T-helper 17 cell (primary cell): Measurements from ENCODE around the gene VWCE. TPM values are rescaled to one million over a fixed set of nuclear protein-coding genes. Genes with fewer than 3 reads are reported as not detected.
"Not testable (repeated sequence)": the region's sequence is repeated elsewhere in the genome, so short reads cannot be mapped to it uniquely, and the experiment has no call there.

Experiments
- ATAC-seq: fragments of 150-1000 bp; cut with Tn5 transposase; 2 replicates; pipeline ENCODE4 v1.10.0; 2021; ENCODE audit warnings: mild to moderate bottlenecking, moderate library complexity
- DNase-seq, 3 donors: peaks; one replicate each; pipeline versions ENCODE4 v3.0.0 to v3.0.0-alpha.2; 2020 to 2021
- H3K9me3 ChIP-seq: one replicate; pipeline ENCODE4 v1.7.0; 2013; ENCODE audit warnings: low read length, mild to moderate bottlenecking; ENCODE audit not compliant: control insufficient read depth, poor library complexity, severe bottlenecking
- H3K27ac Mint-ChIP-seq: one replicate; pipeline ENCODE4 v1.8.0; 2022; ENCODE audit warnings: mild to moderate bottlenecking, moderate library complexity, mixed read lengths
- H3K27me3 Mint-ChIP-seq: one replicate; pipeline ENCODE4 v1.8.0; 2022; ENCODE audit warnings: mixed read lengths
- H3K36me3 Mint-ChIP-seq: one replicate; pipeline ENCODE4 v1.8.0; 2022; ENCODE audit warnings: low read depth, mixed read lengths
- H3K4me1 Mint-ChIP-seq: one replicate; pipeline ENCODE4 v1.8.0; 2022; ENCODE audit warnings: mild to moderate bottlenecking, mixed read lengths
- H3K4me3 Mint-ChIP-seq: one replicate; pipeline ENCODE4 v1.8.0; 2022; ENCODE audit warnings: mild to moderate bottlenecking, moderate library complexity, mixed read lengths
- total RNA-seq, 4 donors: library from RNA in 2 of 4; stranded (reverse) in 2 of 4; gene quantifications; one replicate each; pipeline ENCODE4 v1.2.3 and lab custom pipeline; 2022 to 2026

VWCE gene
- total RNA-seq, 2 donors from 2014 or later = 0.65 to 1.4 TPM

GRCh38 chr11:61222692-61223091 is 72.4 kb downstream of the VWCE start:
- ATAC-seq, H3K36me3 Mint-ChIP-seq, H3K4me3 Mint-ChIP-seq, H3K27ac Mint-ChIP-seq, H3K27me3 Mint-ChIP-seq, H3K9me3 ChIP-seq, DNase-seq, H3K4me1 Mint-ChIP-seq: not testable (repeated sequence)

GRCh38 chr11:61222047-61222446 is 73.1 kb downstream of the VWCE start, which contains the start of gene PGA4:
PGA4 (plus strand) TSS chr11:61222347; CDS start chr11:61222401, 54 bp downstream.
- DNase-seq, H3K27me3 Mint-ChIP-seq: not testable (repeated sequence)

GRCh38 chr11:61219016-61219415 is 76.1 kb downstream of the VWCE start:
- H3K27me3 Mint-ChIP-seq, H3K4me3 Mint-ChIP-seq, H3K36me3 Mint-ChIP-seq, H3K4me1 Mint-ChIP-seq, ATAC-seq, H3K27ac Mint-ChIP-seq, H3K9me3 ChIP-seq, DNase-seq: not testable (repeated sequence)

More at GRCh38 chr11:61222047-61222446, 73.1 kb downstream of the VWCE start, which contains the start of gene PGA4:
- H3K36me3 Mint-ChIP-seq, ATAC-seq, H3K27ac Mint-ChIP-seq, H3K4me3 Mint-ChIP-seq, H3K9me3 ChIP-seq, H3K4me1 Mint-ChIP-seq: not testable (repeated sequence)

- DNase-seq, H3K9me3 ChIP-seq, ATAC-seq, H3K27ac Mint-ChIP-seq, H3K4me1 Mint-ChIP-seq, H3K4me3 Mint-ChIP-seq, H3K27me3 Mint-ChIP-seq, H3K36me3 Mint-ChIP-seq: not testable (repeated sequence)
These were observed 76.8 kb downstream of the VWCE start for GRCh38 chr11:61218306-61218705.

GRCh38 chr11:61213711-61214324 is 81.3 kb downstream of the VWCE start:
- H3K4me1 Mint-ChIP-seq, H3K27me3 Mint-ChIP-seq, DNase-seq, H3K4me3 Mint-ChIP-seq, H3K36me3 Mint-ChIP-seq, H3K27ac Mint-ChIP-seq, ATAC-seq, H3K9me3 ChIP-seq: not testable (repeated sequence)

- H3K4me3 Mint-ChIP-seq, H3K27me3 Mint-ChIP-seq, ATAC-seq, DNase-seq, H3K36me3 Mint-ChIP-seq, H3K4me1 Mint-ChIP-seq, H3K9me3 ChIP-seq, H3K27ac Mint-ChIP-seq: not testable (repeated sequence)
These were observed 82.9 kb downstream of the VWCE start for GRCh38 chr11:61212202-61212601.

- not testable (repeated sequence) for ATAC-seq, H3K36me3 Mint-ChIP-seq, H3K27me3 Mint-ChIP-seq, H3K9me3 ChIP-seq, H3K4me1 Mint-ChIP-seq, H3K27ac Mint-ChIP-seq, DNase-seq, H3K4me3 Mint-ChIP-seq
These were observed 83.7 kb downstream of the VWCE start for GRCh38 chr11:61211327-61211952.

GRCh38 chr11:61210629-61211028 is 84.5 kb downstream of the VWCE start:
- H3K27me3 Mint-ChIP-seq, ATAC-seq: not testable (repeated sequence)

More at GRCh38 chr11:61210629-61211028, 84.5 kb downstream of the VWCE start:
- not testable (repeated sequence) for H3K4me3 Mint-ChIP-seq, H3K9me3 ChIP-seq, H3K4me1 Mint-ChIP-seq, DNase-seq, H3K27ac Mint-ChIP-seq, H3K36me3 Mint-ChIP-seq

Other genes starting within 250 kb of the VWCE start
- gene CD5, start 192.8 kb downstream of the VWCE start, total RNA-seq = 100 to 1,000 TPM; 310 to 362 TPM
- gene VPS37C, start 133.9 kb downstream of the VWCE start, total RNA-seq = 1 to 10 TPM; 3.5 to 5.6 TPM
- not detected for gene PGA3, start 91.8 kb downstream of the VWCE start, total RNA-seq
- not detected for gene PGA4, start 73.0 kb downstream of the VWCE start, total RNA-seq
- gene PGA5, start 54.1 kb downstream of the VWCE start, total RNA-seq = not detected
- 100 to 1,000 TPM; 147 to 184 TPM for gene DDB1, start 37.8 kb upstream of the VWCE start, total RNA-seq
- gene TKFC, start 37.9 kb upstream of the VWCE start, total RNA-seq = 10 to 100 TPM; 39.6 to 41.9 TPM
- 10 to 100 TPM; 32.4 to 35.6 TPM for gene CYB561A3, start 66.6 kb upstream of the VWCE start, total RNA-seq
- gene TMEM138, start 67.1 kb upstream of the VWCE start, total RNA-seq = 10 to 100 TPM; 46.1 to 48.9 TPM
- 1 to 10 TPM; 5.1 to 5.9 TPM for gene TMEM216, start 97.3 kb upstream of the VWCE start, total RNA-seq
- gene CPSF7, start 134.7 kb upstream of the VWCE start, total RNA-seq = 100 to 1,000 TPM in 1 of 2 donors, 10 to 100 TPM in 1; 94.7 to 104 TPM
- gene SDHAF2, start 134.8 kb upstream of the VWCE start, total RNA-seq = 10 to 100 TPM; 31.1 to 32.7 TPM
- gene LRRC10B, start 213.4 kb upstream of the VWCE start, total RNA-seq = not detected